OCI-LY3 (cell line): ENCODE results near the gene ZKSCAN4.

ENCODE experiments used
- EZH2phosphoT487 ChIP-seq: fragments of 200-600 bp; shearing (Covaris generic); IDR thresholded peaks from 2 replicates; pipeline ENCODE4 v1.6.1; 2018; ENCODE audit warnings: antibody characterized with exemption, mixed run types, low read depth
- TF ChIP-seq, protein P1 (sequence below): fragments of 200-600, 300-600 bp; sonication (generic); IDR thresholded peaks from 2 replicates; pipeline ENCODE4 v1.5.1; 2014; ENCODE audit warnings: antibody characterized with exemption, low read length, low read depth

DNA sequence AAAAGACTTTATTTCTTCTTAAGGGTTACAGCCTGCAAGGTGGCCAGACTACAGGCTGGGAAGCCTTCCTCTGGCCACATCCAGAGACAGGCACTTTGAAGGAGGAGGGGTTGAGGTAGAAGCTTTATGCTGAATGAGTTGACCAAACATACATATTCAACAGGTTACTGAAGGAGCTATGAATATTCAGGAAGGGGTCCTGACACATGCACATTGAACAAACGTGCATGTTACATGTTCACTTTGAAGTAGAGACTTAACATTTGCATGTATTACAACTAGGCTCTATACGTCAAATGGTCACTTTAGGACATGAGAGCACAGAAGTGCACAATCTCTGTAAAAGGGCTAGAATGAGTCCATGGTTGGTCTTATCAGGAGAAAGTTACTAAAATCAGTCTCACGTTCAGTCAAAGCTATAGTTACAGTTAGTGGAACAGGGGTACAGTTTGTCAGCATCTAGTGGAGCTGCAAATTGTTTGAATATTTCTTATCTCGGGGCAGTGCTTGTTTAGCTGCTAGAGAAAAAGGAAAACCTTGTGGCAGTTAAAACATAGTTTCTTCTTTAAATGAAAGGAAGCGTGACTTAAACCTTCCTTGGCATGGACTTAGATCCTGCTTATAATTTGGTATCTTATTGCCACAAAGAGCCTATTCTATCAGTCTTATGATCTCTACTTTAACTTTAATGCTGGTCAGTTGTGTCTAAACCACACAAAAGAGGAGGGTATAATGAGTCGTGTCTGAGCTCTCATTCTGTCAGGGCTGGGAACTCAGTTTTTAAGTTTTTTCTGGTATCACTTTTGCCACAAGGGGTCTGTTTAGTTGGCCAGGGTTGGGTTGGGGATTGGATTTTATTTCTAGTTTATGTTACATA lies 31.6 kb downstream of the ZKSCAN4 start:
- TF ChIP-seq, protein P1, sequence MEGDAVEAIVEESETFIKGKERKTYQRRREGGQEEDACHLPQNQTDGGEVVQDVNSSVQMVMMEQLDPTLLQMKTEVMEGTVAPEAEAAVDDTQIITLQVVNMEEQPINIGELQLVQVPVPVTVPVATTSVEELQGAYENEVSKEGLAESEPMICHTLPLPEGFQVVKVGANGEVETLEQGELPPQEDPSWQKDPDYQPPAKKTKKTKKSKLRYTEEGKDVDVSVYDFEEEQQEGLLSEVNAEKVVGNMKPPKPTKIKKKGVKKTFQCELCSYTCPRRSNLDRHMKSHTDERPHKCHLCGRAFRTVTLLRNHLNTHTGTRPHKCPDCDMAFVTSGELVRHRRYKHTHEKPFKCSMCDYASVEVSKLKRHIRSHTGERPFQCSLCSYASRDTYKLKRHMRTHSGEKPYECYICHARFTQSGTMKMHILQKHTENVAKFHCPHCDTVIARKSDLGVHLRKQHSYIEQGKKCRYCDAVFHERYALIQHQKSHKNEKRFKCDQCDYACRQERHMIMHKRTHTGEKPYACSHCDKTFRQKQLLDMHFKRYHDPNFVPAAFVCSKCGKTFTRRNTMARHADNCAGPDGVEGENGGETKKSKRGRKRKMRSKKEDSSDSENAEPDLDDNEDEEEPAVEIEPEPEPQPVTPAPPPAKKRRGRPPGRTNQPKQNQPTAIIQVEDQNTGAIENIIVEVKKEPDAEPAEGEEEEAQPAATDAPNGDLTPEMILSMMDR = no peak
- TF ChIP-seq EZH2phosphoT487 = no peak
